ENCODE results near the gene MGST2. TPM values are rescaled to one million over a fixed set of nuclear protein-coding genes. Genes with fewer than 3 reads are reported as not detected.
"Not testable (repeated sequence)": the region's sequence is repeated elsewhere in the genome, so short reads cannot be mapped to it uniquely, and the experiment has no call there.

The MGST2 gene
- total and polyA plus RNA-seq, 2 experiments from 2014 or later, result 82.4 to 97.9 TPM

DNA sequence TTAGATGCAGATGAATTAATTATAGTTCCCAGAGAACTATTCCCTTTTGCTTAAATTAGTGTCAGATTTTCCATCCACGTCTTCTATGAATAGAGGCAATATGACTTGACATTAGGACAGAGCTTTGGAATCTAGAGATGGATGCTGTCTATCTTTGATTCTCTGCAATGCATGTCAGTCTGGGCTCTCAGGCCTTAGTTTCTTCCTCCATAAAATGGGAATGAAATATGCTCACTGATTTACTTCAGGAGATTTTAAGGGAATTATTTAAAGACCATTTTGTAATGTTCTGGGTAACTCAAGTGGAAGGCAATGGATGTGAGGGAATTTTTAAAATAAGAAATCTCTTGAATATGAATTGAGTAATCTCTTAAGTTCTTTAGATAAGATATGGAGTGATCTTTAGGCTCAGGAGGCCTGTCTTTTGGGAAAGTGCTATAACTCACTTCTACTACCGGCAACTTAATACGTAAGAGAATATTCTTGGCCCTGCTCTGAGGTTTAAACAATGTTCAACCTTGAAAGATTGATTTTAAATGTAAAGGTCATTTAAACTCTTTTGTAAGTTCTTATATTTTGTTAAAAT, 29.0 kb downstream of the MGST2 start:
- Histone ChIP-seq H3K4me2 (no peak overlapping the region), H3K27ac (no peak overlapping the region), H3K27me3 (no peaks in the 10 kb centered on the region), H3K4me3 (no peak overlapping the region), H2AFZ (no peak overlapping the region), H3K36me3 (replicated peaks; ENCODE audit: insufficient read depth, low read depth) (no peaks in the 10 kb centered on the region), H4K20me1 (ENCODE audit: insufficient read depth, poor library complexity, severe bottlenecking) (no peaks in the 10 kb centered on the region), H3K9me2 (replicated peaks; ENCODE audit: insufficient read depth) (no peaks in the 10 kb centered on the region), H3K4me1 (ENCODE audit: insufficient read depth) (peaks cover 17% of the 10 kb centered on the region), H3K9me3 (ENCODE audit: low read depth) (no peaks in the 10 kb centered on the region), H3K79me2 (peaks cover 34% of the 10 kb centered on the region)
- TF ChIP-seq EZH2 (IDR thresholded peaks at IDR 0.05; ENCODE audit: borderline replicate concordance) (no peak), EZH2phosphoT487 (IDR thresholded peaks at IDR 0.05; ENCODE audit: low read depth, severe bottlenecking, unreplicated experiment) (no peak)
- TF ChIP-seq, protein P1, sequence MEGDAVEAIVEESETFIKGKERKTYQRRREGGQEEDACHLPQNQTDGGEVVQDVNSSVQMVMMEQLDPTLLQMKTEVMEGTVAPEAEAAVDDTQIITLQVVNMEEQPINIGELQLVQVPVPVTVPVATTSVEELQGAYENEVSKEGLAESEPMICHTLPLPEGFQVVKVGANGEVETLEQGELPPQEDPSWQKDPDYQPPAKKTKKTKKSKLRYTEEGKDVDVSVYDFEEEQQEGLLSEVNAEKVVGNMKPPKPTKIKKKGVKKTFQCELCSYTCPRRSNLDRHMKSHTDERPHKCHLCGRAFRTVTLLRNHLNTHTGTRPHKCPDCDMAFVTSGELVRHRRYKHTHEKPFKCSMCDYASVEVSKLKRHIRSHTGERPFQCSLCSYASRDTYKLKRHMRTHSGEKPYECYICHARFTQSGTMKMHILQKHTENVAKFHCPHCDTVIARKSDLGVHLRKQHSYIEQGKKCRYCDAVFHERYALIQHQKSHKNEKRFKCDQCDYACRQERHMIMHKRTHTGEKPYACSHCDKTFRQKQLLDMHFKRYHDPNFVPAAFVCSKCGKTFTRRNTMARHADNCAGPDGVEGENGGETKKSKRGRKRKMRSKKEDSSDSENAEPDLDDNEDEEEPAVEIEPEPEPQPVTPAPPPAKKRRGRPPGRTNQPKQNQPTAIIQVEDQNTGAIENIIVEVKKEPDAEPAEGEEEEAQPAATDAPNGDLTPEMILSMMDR (IDR thresholded peaks at IDR 0.05; ENCODE audit: poor library complexity), result no peak
- DNase-seq (ENCODE audit: low spot score), result no peak
- WGBS (ENCODE audit: low lambda C conversion rate, missing lambda C conversion rate), result 76% methylated on average over 3 of the region's 3 CpGs

GRCh38 chr4:139696491-139696890, 30.9 kb downstream of the MGST2 start:
- H3K4me1 ChIP-seq (ENCODE audit: insufficient read depth), result peaks cover 10% of the 10 kb centered on the region
- H3K9me3 ChIP-seq (ENCODE audit: low read depth), result no peaks in the 10 kb centered on the region
- no peaks in the 10 kb centered on the region for H3K9me2 ChIP-seq (replicated peaks; ENCODE audit: insufficient read depth)
- no peaks in the 10 kb centered on the region for H3K36me3 ChIP-seq (replicated peaks; ENCODE audit: insufficient read depth, low read depth)
- H3K4me2 ChIP-seq, result no peak overlapping the region
- H3K79me2 ChIP-seq, result peaks cover 24% of the 10 kb centered on the region
- H4K20me1 ChIP-seq (ENCODE audit: insufficient read depth, poor library complexity, severe bottlenecking), result no peaks in the 10 kb centered on the region
- H2AFZ ChIP-seq, result no peak overlapping the region
- 78% methylated on average over 5 of the region's 5 CpGs for WGBS (ENCODE audit: low lambda C conversion rate, missing lambda C conversion rate)
- H3K27ac ChIP-seq, result peak overlapping the region; percentile 12
- no peak for TF ChIP-seq EZH2 (IDR thresholded peaks at IDR 0.05; ENCODE audit: borderline replicate concordance)
- TF ChIP-seq, protein P1 (IDR thresholded peaks at IDR 0.05; ENCODE audit: poor library complexity), result no peak
- no peak for TF ChIP-seq EZH2phosphoT487 (IDR thresholded peaks at IDR 0.05; ENCODE audit: low read depth, severe bottlenecking, unreplicated experiment)
- H3K27me3 ChIP-seq, result no peaks in the 10 kb centered on the region
- no peak overlapping the region for H3K4me3 ChIP-seq
- no peak for DNase-seq (ENCODE audit: low spot score)

DNA sequence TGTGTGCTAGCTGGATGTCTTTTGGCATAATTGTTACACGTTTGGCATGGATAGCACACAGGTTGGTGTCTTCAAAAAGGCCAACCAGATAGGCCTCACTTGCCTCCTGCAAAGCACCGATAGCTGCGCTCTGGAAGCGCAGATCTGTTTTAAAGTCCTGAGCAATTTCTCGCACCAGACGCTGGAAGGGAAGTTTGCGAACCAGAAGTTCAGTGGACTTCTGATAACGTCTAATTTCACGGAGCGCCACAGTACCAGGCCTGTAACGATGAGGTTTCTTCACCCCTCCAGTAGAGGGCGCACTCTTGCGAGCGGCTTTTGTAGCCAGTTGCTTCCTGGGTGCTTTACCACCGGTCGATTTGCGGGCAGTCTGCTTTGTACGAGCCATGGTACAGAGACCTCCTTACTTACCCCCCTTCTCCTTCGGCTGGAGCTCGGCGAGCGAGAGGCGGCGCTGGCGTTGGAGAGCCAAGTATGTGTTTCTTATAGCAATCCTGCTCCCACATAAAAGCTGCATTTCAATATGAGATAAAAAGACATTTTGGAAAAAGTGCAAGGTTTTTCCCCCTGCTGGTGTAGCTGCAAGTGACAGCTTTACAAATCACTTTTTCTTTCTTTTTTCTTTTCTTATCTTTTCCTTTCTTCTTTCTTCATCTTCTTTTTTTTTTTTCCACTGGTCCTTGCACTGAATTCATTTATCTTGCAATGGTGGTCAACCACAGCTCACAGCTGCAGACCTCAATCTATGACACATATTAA, 32.7 kb downstream of the MGST2 start:
- not testable (repeated sequence) for H3K27me3 ChIP-seq; H3K4me3 ChIP-seq; H3K27ac ChIP-seq; H3K9me2 ChIP-seq (replicated peaks; ENCODE audit: insufficient read depth); H3K4me2 ChIP-seq; H3K9me3 ChIP-seq (ENCODE audit: low read depth); H3K4me1 ChIP-seq (ENCODE audit: insufficient read depth); DNase-seq (ENCODE audit: low spot score); H4K20me1 ChIP-seq (ENCODE audit: insufficient read depth, poor library complexity, severe bottlenecking); H3K36me3 ChIP-seq (replicated peaks; ENCODE audit: insufficient read depth, low read depth); H2AFZ ChIP-seq
- WGBS (ENCODE audit: low lambda C conversion rate, missing lambda C conversion rate), result 98% methylated on average over 17 of the region's 25 CpGs
- TF ChIP-seq, protein P1 (IDR thresholded peaks at IDR 0.05; ENCODE audit: poor library complexity), result peak; percentile 7
- H3K79me2 ChIP-seq, result peaks cover 26% of the 10 kb centered on the region

Measured in hepatocyte (in vitro differentiated cells).